ENCODE results near the gene NEK4. TPM values are rescaled to one million over a fixed set of nuclear protein-coding genes. Genes with fewer than 3 reads are reported as not detected.

The NEK4 gene
- polyA plus RNA-seq, 1 of the 3 experiments (the other 2 are of a cell fraction): 8.8 TPM

- Histone ChIP-seq H3K27me3 (ENCODE audit: insufficient read depth) (no peaks in the 10 kb centered on the region), H4K20me1 (ENCODE audit: insufficient read depth) (no peaks in the 10 kb centered on the region), H3K9ac (no peak overlapping the region), H3K9me3 (no peaks in the 10 kb centered on the region), H2AFZ (ENCODE audit: low read depth) (no peak overlapping the region), H3K4me2 (no peak overlapping the region), H3K36me3 (replicated peaks in 1 of 2; ENCODE audit: control insufficient read depth in 1 of 2, insufficient read depth in 2 of 2, low read length in 1 of 2) (no peaks in the 10 kb centered on the region), H3K27ac (ENCODE audit: low read depth in 2 of 2, low read length in 1 of 2) (no peak overlapping the region), H3F3A (replicated peaks; ENCODE audit: insufficient read depth) (no peaks in the 10 kb centered on the region), H3K79me2 (ENCODE audit: insufficient read depth) (no peaks in the 10 kb centered on the region), H3K4me3 (ENCODE audit: low read depth in 2 of 2, low read length in 1 of 2) (no peak overlapping the region), H3K4me1 (ENCODE audit: control insufficient read depth in 1 of 2, insufficient read depth in 2 of 2, low read depth in 1 of 2, low read length in 1 of 2) (no peaks in the 10 kb centered on the region; a peak in 1 of 4 replicates), H3K9me2 (no peaks in the 10 kb centered on the region)
- CTCF ChIA-PET: interaction anchor here (1.8 kb wide), 1 partner anchor 28 kb away, joined by 5 read pairs; no protein-coding TSS in a partner anchor
- TF ChIP-seq NFIC (IDR thresholded peaks at IDR 0.05; ENCODE audit: borderline replicate concordance) (no peak), TAF1 (IDR thresholded peaks at IDR 0.05; ENCODE audit: borderline replicate concordance, low read depth, low read length) (no peak), ELF1 (IDR thresholded peaks at IDR 0.05) (no peak), FOXJ3 (CRISPR knock-in tag; IDR thresholded peaks at IDR 0.05) (no peak), NRF1 (IDR thresholded peaks at IDR 0.05; ENCODE audit: low read depth, low read length) (no peak), MXI1 (IDR thresholded peaks at IDR 0.05; ENCODE audit: low read depth, low read length) (no peak), JUND (IDR thresholded peaks at IDR 0.05) (no peak), RXRA (IDR thresholded peaks at IDR 0.05; ENCODE audit: borderline replicate concordance, low read depth) (no peak), EP300 (IDR thresholded peaks at IDR 0.05; ENCODE audit: borderline replicate concordance in 1 of 2, low read depth in 1 of 2, low read length in 1 of 2) (no peak), YY1 (IDR thresholded peaks at IDR 0.05; ENCODE audit: low read depth) (no peak), TCF12 (IDR thresholded peaks at IDR 0.05) (no peak), GABPA (IDR thresholded peaks at IDR 0.05; ENCODE audit: low read depth) (no peak), ZBTB33 (IDR thresholded peaks at IDR 0.05; ENCODE audit: borderline replicate concordance, low read depth) (no peak), SMC3 (IDR thresholded peaks at IDR 0.05; ENCODE audit: low read depth, low read length) (no peak)
- TF ChIP-seq, protein P1, sequence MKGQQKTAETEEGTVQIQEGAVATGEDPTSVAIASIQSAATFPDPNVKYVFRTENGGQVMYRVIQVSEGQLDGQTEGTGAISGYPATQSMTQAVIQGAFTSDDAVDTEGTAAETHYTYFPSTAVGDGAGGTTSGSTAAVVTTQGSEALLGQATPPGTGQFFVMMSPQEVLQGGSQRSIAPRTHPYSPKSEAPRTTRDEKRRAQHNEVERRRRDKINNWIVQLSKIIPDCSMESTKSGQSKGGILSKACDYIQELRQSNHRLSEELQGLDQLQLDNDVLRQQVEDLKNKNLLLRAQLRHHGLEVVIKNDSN (IDR thresholded peaks at IDR 0.05; ENCODE audit: borderline replicate concordance, low read depth): no peak
- TF ChIP-seq, protein P2, sequence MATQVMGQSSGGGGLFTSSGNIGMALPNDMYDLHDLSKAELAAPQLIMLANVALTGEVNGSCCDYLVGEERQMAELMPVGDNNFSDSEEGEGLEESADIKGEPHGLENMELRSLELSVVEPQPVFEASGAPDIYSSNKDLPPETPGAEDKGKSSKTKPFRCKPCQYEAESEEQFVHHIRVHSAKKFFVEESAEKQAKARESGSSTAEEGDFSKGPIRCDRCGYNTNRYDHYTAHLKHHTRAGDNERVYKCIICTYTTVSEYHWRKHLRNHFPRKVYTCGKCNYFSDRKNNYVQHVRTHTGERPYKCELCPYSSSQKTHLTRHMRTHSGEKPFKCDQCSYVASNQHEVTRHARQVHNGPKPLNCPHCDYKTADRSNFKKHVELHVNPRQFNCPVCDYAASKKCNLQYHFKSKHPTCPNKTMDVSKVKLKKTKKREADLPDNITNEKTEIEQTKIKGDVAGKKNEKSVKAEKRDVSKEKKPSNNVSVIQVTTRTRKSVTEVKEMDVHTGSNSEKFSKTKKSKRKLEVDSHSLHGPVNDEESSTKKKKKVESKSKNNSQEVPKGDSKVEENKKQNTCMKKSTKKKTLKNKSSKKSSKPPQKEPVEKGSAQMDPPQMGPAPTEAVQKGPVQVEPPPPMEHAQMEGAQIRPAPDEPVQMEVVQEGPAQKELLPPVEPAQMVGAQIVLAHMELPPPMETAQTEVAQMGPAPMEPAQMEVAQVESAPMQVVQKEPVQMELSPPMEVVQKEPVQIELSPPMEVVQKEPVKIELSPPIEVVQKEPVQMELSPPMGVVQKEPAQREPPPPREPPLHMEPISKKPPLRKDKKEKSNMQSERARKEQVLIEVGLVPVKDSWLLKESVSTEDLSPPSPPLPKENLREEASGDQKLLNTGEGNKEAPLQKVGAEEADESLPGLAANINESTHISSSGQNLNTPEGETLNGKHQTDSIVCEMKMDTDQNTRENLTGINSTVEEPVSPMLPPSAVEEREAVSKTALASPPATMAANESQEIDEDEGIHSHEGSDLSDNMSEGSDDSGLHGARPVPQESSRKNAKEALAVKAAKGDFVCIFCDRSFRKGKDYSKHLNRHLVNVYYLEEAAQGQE (IDR thresholded peaks at IDR 0.05; ENCODE audit: low read depth, low read length): no peak
- DNase-seq: no peak
- POLR2A ChIA-PET: no interaction called here
- WGBS (ENCODE audit: low lambda C conversion rate): 91% methylated on average over 10 of the region's 10 CpGs
Measured at GRCh38 chr3:52817221-52817620, 46.5 kb upstream of the NEK4 start.
